ENCODE results near the gene GOPC.

DNA sequence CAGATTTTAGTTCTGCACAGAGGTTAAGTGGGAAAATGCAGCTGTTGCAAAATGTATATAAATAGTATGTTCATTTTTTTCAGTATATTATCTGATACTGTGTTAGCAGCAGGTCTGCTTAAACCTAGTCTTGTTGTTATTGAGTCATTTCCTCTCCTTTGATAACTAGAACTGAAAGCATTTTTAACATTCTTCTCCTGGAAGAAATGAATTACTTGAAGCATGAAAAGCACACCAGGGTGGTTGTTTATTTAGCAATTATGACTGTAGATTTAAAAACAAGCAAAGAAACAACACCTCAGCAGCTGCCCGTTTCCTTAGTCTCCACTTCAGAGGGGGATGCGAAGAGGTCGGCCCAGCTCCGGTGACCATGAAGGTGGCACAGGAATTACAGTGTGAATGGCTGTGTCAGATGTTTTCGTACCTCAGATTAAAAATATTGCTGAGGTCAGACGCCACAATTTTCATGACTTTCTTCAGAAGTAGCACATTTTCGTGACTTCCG is 53.5 kb downstream of the GOPC start:
- no peak for TF ChIP-seq POLR2A (IDR thresholded peaks at IDR 0.05)
- TF ChIP-seq, protein P1, sequence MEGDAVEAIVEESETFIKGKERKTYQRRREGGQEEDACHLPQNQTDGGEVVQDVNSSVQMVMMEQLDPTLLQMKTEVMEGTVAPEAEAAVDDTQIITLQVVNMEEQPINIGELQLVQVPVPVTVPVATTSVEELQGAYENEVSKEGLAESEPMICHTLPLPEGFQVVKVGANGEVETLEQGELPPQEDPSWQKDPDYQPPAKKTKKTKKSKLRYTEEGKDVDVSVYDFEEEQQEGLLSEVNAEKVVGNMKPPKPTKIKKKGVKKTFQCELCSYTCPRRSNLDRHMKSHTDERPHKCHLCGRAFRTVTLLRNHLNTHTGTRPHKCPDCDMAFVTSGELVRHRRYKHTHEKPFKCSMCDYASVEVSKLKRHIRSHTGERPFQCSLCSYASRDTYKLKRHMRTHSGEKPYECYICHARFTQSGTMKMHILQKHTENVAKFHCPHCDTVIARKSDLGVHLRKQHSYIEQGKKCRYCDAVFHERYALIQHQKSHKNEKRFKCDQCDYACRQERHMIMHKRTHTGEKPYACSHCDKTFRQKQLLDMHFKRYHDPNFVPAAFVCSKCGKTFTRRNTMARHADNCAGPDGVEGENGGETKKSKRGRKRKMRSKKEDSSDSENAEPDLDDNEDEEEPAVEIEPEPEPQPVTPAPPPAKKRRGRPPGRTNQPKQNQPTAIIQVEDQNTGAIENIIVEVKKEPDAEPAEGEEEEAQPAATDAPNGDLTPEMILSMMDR (IDR thresholded peaks at IDR 0.05): no peak
